H1 (cell line): ENCODE results near the gene NSDHL. TPM values are rescaled to one million over a fixed set of nuclear protein-coding genes. Genes with fewer than 3 reads are reported as not detected.

Experiments used
- BCL11A ChIP-seq, 2 experiments: IDR thresholded peaks; one replicate each; pipeline ENCODE4 v1.6.1; 2011; ENCODE audit warnings: low read depth in 2 of 2, low read length in 2 of 2, mild to moderate bottlenecking in 2 of 2
- CEBPB ChIP-seq: IDR thresholded peaks from 2 replicates; pipeline ENCODE4 v1.6.1; 2012; ENCODE audit warnings: low read depth, low read length
- EP300 ChIP-seq, 2 experiments: IDR thresholded peaks; 1 replicate in 1 of 2; 2 replicates in 1 of 2; pipeline ENCODE4 v1.6.1; 2011 to 2012; ENCODE audit warnings: low read depth in 2 of 2, low read length in 2 of 2, mild to moderate bottlenecking in 2 of 2, borderline replicate concordance in 1 of 2, inconsistent platforms in 1 of 2, moderate library complexity in 1 of 2
- polyA plus RNA-seq, 7 experiments: library from polyadenylated mRNA; depleted of rRNA in 3 of 7; stranded (reverse) in 5 of 7; unstranded in 2 of 7; fragments of >200 nt in 5 of 7; fragments of 200-250 nt in 2 of 7; gene quantifications; 1 replicate in 5 of 7; 2 replicates in 1 of 7; 4 replicates in 1 of 7; pipeline versions ENCODE4 v1.2.1 to v1.2.3, GENCODE V29; 2011 to 2013; ENCODE audit warnings: missing spikeins in 2 of 7, mixed read lengths in 2 of 7
- total RNA-seq: library from RNA; stranded (reverse); fragmentation: NEBNext Ultra II Directional; extraction: Animal tissue kit (Norgen Biotek cat#: 25700); gene quantifications from 2 replicates; pipeline ENCODE4 v1.2.1, GENCODE V29; 2021
- TF ChIP-seq, protein P1 (sequence below): IDR thresholded peaks from 2 replicates; pipeline ENCODE4 v1.6.1; 2012; ENCODE audit warnings: low read length, inconsistent platforms

The NSDHL gene
- total and polyA plus RNA-seq, 2 of the 8 experiments (the other 6 are each of a cell fraction or from before 2014, with no cell fraction given) = 31.5 to 34.6 TPM

DNA sequence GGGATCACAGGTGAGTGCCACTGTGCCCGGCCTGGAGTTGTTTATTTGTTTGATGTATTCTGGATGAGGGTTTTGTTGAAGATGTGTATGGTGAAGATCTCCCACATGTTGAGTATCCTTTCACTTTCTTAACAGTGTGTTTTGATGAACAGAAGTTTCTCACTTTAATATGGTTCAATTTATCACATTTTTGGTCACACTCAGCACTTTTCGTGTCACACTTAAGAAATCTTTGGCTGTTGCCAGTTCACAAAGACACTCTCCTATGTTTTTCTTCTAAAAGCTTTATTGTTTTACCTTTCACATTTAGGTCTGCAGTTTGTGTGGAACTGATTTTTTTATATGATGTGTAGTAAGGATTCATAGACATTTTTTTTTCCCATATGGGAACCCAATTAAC, 50.4 kb downstream of the NSDHL start (continued):
- TF ChIP-seq CEBPB (no peak), BCL11A (IDR thresholded peaks at IDR 0.05; ENCODE audit: low read depth in 2 of 2, low read length in 2 of 2) (no peak), EP300 (IDR thresholded peaks at IDR 0.05; ENCODE audit: borderline replicate concordance in 1 of 2, low read depth in 2 of 2, low read length in 2 of 2) (no peak)
- TF ChIP-seq, protein P1, sequence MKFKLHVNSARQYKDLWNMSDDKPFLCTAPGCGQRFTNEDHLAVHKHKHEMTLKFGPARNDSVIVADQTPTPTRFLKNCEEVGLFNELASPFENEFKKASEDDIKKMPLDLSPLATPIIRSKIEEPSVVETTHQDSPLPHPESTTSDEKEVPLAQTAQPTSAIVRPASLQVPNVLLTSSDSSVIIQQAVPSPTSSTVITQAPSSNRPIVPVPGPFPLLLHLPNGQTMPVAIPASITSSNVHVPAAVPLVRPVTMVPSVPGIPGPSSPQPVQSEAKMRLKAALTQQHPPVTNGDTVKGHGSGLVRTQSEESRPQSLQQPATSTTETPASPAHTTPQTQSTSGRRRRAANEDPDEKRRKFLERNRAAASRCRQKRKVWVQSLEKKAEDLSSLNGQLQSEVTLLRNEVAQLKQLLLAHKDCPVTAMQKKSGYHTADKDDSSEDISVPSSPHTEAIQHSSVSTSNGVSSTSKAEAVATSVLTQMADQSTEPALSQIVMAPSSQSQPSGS = no peak
